Mucosa of stomach (tissue), 1 donor: ENCODE results near the gene CEP104.
A peak's percentile ranks its signal among the peaks of the same experiment; 100 is the strongest.

ENCODE experiments used
- H3K27me3 ChIP-seq: one replicate; pipeline ENCODE4 v1.7.0; 2013; ENCODE audit warnings: mild to moderate bottlenecking, low read length; ENCODE audit not compliant: control insufficient read depth, insufficient read depth
- H3K36me3 ChIP-seq: one replicate; pipeline ENCODE4 v1.7.0; 2013; ENCODE audit warnings: low read length; ENCODE audit not compliant: control insufficient read depth, insufficient read depth
- H3K4me1 ChIP-seq: one replicate; pipeline ENCODE4 v1.7.0; 2013; ENCODE audit warnings: mild to moderate bottlenecking, low read length; ENCODE audit not compliant: control insufficient read depth, insufficient read depth
- H3K4me3 ChIP-seq: one replicate; pipeline ENCODE4 v1.7.0; 2013; ENCODE audit warnings: low read length
- H3K9ac ChIP-seq: one replicate; pipeline ENCODE4 v1.7.0; 2013; ENCODE audit warnings: mild to moderate bottlenecking, low read length, moderate library complexity
- H3K9me3 ChIP-seq: one replicate; pipeline ENCODE4 v1.7.0; 2013; ENCODE audit warnings: mild to moderate bottlenecking, low read length, moderate library complexity; ENCODE audit not compliant: control insufficient read depth
- donor health status: Pancreatic carcinoma.

CEP104 gene

DNA sequence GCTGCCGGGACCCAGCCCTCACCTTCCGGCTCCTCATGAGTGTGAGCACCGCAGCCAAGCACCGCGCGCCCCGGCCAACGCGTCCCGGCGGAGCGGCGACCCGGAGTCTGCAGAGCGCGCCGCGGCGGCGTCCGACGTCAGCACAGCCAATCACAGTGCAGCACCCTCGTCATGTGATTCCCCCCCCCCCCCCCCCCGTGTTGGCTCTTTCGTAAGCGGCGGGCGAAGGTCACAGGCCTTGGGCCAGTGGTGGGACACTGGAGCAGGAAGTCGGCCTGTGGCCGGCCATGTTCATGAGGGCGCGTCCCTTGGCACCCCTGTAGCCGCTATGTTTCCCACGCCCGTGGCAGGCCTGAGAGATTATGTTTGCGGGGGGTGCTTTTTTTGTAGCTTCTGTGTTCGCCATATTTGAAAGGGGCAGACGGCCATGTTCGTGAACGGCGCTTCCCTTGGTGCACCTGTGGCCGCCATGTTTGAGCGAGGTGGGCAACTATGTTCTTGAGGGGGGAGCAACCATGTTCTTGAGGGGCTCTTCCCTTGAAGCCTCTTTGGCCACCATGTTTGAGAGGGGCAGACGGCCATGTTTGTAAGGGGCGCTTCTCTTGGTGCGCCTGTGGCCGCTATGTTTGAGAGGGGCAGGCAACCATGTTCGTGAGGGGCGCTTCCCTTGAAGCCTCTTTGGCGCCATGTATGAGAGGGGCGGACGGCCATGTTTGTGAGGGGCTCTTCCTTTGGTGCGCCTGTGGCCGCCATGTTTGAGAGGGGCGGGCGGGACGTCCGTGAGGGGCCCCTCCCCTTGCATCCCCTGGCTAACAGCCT is 43.3 kb upstream of the CEP104 start, which contains the start of gene C1orf174:
C1orf174 (minus strand) TSS at position 123 of the 819 bp plus-strand sequence; CDS start at position 37, 86 bp downstream.
- H3K4me3 ChIP-seq = peak within 1 kb of the TSS; percentile 94
- no peaks in the 10 kb centered on the region for H3K36me3 ChIP-seq
- peaks cover 14% of the 10 kb centered on the region for H3K4me1 ChIP-seq
- peak within 1 kb of the TSS; percentile 88 for H3K9ac ChIP-seq
- H3K27me3 ChIP-seq = no peaks in the 10 kb centered on the region
- H3K9me3 ChIP-seq = no peaks in the 10 kb centered on the region

DNA sequence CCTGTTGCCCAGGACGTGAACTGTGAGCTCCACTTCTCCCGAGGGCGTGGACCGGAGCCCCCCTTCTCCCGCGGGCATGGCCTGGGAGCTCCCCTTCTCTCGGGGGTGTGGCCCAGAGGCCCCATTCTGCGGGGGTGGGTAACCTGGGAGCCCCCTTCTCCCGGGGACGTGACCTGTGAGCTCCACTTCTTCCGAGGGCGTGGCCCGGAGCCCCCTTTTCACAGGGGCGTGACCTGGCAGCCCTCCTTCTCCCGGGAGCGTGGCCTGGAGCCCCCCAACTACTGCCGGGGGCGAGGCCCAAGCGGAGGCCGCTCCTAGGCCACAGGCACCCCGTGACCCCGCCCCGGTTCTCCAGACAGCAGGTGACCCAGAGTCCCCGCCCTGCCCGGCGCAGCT is 42.7 kb upstream of the CEP104 start:
- peaks cover 14% of the 10 kb centered on the region for H3K4me1 ChIP-seq
- no peaks in the 10 kb centered on the region for H3K9me3 ChIP-seq
- H3K36me3 ChIP-seq = no peaks in the 10 kb centered on the region
- no peaks in the 10 kb centered on the region for H3K27me3 ChIP-seq
- peak overlapping the region; percentile 84 for H3K4me3 ChIP-seq
- H3K9ac ChIP-seq = peak overlapping the region; percentile 88

DNA sequence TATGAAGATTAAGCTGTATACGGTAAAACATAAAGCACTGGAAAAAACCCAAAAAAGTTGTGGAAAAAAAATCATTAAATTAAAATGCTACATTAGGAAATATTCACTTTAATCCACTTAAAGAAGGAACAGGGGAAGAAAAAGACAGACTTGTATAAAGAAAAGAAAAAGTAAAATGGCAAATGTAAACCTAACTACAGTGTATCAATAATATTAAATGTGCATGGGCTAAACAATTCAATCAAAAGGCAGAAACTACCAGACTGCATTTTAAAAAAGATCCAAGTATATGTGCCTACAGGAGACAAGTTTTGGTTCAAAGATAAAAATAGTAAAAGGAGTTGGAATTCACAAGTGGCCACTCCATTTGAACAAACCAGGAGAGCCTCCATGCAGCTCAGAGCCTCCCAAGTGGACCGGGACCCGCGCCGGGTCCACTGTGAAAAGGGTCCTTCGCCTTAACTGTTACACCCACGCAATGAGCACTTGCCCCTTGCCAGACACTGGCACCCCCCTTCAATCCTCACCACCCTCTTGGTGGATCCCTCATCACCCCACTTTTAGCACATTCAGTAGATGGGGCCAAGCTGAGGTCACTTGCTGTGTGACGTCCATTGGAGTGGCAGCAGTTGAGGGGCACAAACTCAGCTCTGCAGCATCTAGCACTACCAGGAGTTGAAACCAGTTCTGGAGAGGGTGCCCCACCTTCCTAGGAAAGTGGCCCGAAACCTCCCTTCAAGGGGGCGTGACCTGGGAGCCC is 42.2 kb upstream of the CEP104 start:
- peak overlapping the region; percentile 84 for H3K4me3 ChIP-seq
- no peaks in the 10 kb centered on the region for H3K36me3 ChIP-seq
- H3K9ac ChIP-seq = peak overlapping the region; percentile 88
- H3K9me3 ChIP-seq = no peaks in the 10 kb centered on the region
- H3K27me3 ChIP-seq = no peaks in the 10 kb centered on the region
- peaks cover 14% of the 10 kb centered on the region for H3K4me1 ChIP-seq

DNA sequence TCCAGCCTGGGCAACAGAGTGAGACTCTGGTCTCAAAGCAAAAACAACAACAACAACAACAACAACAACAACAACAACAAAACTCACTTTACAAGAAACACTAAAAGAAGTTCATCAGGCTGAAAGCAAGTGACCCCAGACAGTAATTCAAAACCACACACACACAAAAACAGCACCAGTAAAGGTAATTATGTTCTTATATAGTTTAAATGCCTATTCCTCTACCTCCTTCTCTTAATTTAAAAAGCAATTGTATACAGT is 41.4 kb upstream of the CEP104 start:
- no peaks in the 10 kb centered on the region for H3K36me3 ChIP-seq
- H3K27me3 ChIP-seq = no peaks in the 10 kb centered on the region
- no peak overlapping the region for H3K4me3 ChIP-seq
- H3K9me3 ChIP-seq = no peaks in the 10 kb centered on the region
- H3K9ac ChIP-seq = no peak overlapping the region
- H3K4me1 ChIP-seq = peaks cover 11% of the 10 kb centered on the region

DNA sequence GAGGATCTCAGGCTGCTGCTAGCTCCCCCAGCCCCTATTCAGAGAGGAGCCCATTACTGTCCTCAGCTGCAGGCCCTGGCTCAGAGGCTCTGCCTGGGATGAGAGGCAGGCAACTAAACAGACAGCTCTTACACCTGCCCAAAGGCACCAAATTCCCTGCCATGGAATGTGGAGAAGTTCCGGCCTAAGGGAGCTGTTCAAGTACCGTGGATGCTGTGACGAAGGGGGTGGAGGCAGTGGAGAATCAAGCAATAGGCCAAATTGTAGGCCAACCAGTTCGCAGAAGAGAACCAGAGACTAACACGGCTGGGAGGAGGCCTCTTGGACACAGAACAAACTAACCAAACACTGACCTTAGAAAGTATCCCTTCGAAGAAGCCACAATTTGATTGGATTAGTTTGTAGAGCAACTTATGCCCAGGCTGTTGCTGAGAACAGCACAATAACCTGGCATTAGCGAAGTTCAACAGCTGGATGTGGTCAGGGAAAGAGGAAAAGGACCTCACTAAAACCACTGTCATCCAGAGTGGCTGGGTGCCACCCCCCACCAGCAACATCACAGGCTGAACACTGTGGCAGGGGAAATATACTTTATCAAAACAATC is 39.5 kb upstream of the CEP104 start:
- H3K36me3 ChIP-seq = no peaks in the 10 kb centered on the region
- no peak overlapping the region for H3K9ac ChIP-seq
- H3K4me3 ChIP-seq = no peak overlapping the region
- peaks cover 5% of the 10 kb centered on the region for H3K4me1 ChIP-seq
- H3K27me3 ChIP-seq = no peaks in the 10 kb centered on the region
- no peaks in the 10 kb centered on the region for H3K9me3 ChIP-seq

DNA sequence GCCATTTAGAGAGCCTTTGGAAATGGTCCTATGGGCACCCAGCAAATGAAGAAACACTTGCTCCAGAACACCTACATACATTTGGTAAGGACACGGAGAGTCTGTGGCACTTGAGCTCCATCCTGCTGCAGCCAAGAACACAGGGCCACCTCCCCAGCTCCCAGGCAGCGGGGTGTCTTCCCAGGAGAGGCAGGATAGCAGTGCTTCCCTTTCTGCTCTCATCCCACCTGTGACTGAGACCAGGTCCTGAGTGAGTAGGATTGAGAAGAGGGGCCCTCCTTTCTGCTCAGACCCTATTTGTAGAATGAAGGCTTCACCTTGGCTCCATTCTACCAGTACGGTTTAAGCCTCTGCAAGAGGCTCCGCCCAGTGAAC is 38.9 kb upstream of the CEP104 start:
- H3K4me3 ChIP-seq = no peak overlapping the region
- H3K9ac ChIP-seq = no peak overlapping the region
- no peaks in the 10 kb centered on the region for H3K9me3 ChIP-seq
- peaks cover 5% of the 10 kb centered on the region for H3K4me1 ChIP-seq
- no peaks in the 10 kb centered on the region for H3K27me3 ChIP-seq
- no peaks in the 10 kb centered on the region for H3K36me3 ChIP-seq

DNA sequence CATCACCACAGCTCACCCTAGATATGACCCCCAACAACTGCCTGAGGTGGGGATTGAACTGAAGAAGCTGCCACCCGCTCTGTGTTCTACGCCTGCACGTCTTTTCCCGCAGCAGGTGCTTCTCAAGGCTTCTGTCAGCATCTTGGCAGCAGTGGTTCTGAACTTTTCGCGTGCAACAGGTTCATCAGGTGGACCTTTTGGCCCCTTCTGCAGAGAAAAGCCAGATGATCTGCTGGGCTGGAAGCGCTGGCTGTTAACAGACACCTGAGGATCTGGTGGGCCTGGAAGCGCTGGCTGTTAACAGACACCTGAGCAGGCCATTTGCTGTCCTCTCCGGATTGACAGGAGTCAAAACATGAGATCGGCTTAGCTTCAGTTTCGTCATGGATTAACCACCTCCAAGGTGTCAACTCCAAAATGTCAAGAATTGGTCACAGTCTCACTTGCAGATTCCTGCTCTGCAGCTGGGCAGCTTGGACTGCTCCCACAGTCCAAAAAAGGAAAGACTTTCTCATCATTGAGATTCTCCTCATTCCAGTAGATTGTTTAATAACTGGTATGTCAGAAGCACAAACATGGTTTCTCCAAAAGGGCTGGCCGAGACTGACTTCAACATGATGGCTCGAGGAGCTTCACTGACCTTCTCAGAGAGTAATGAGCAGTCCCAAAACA is 38.4 kb upstream of the CEP104 start:
- H3K36me3 ChIP-seq = no peaks in the 10 kb centered on the region
- H3K4me3 ChIP-seq = no peak overlapping the region
- peaks cover 5% of the 10 kb centered on the region for H3K4me1 ChIP-seq
- no peaks in the 10 kb centered on the region for H3K9me3 ChIP-seq
- H3K27me3 ChIP-seq = no peaks in the 10 kb centered on the region
- H3K9ac ChIP-seq = no peak overlapping the region

DNA sequence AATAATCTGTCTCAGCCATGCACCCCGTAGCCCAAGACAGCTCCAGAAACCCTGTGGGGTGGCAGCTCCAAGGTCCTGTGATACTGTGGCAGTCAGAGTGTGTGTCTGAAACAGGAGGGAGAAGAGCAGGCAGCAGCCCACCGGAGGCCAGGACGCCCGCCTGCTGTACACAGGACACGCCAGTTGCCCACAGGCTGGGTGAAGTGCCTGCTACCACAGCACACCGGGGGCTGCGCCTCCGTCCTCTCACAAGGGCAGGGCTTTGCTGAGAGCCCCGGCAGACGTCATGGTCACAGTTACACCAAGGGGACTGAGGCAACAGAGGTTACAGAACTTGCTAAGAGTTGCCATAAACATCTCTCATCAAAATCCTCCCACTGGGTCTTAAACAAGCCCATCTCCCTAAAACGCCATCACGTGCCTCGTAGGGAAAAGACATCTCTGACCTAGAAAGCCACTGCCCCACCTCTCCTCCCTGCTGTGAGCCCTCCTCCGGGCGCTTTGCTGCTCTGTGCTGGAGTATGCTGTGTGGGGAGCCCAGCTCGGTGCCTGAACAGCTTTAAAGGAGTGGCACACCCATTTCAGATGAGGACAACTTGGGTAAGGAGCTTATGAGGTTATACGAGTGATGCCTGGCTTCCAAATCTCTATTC is 37.7 kb upstream of the CEP104 start:
- Histone ChIP-seq H3K36me3 (no peaks in the 10 kb centered on the region), H3K4me1 (peaks cover 5% of the 10 kb centered on the region), H3K27me3 (no peaks in the 10 kb centered on the region), H3K9me3 (no peaks in the 10 kb centered on the region), H3K4me3 (no peak overlapping the region), H3K9ac (no peak overlapping the region)

DNA sequence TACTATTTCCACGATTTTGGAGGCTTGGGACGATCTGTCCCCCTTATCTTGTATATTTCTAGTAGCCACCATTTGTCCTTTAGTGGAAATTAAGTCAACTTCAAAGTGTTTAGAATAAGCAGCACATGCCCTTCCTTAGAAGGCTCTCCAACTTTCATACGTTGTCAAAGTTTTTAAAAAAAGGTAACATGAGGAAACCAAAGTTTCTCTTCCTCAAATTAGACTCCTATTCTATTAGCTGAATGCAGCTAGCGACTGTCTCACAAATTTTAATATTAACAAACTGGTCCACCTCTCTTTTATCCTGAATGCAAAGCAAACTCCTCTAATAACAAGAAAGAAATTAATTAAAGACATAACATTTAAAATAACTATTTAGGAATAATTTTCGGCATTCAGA is 36.2 kb upstream of the CEP104 start:
- H3K27me3 ChIP-seq = no peaks in the 10 kb centered on the region
- no peak overlapping the region for H3K9ac ChIP-seq
- H3K9me3 ChIP-seq = no peaks in the 10 kb centered on the region
- H3K36me3 ChIP-seq = no peaks in the 10 kb centered on the region
- H3K4me3 ChIP-seq = no peak overlapping the region
- no peaks in the 10 kb centered on the region for H3K4me1 ChIP-seq

DNA sequence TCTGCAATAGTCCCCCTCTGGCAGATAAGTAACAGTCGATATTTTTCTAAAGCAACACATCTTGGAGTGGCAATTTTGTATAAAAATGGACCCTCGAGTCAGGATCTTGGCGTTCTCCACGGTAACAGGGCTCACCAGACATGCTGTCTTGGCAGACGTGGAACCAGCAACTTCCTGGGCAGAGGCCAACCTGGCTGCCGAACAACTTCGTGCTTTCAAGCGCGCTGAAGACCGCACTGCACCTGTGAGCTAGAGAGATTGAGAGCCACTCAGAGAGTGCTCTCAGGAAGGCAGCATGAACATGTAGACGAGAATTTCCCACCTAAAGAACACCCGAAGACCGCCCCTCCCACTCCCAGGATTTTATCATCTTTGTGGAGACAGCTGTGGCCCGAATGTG is 35.7 kb upstream of the CEP104 start:
- no peaks in the 10 kb centered on the region for H3K9me3 ChIP-seq
- H3K4me3 ChIP-seq = no peak overlapping the region
- H3K4me1 ChIP-seq = no peaks in the 10 kb centered on the region
- no peaks in the 10 kb centered on the region for H3K27me3 ChIP-seq
- H3K9ac ChIP-seq = no peak overlapping the region
- no peaks in the 10 kb centered on the region for H3K36me3 ChIP-seq

DNA sequence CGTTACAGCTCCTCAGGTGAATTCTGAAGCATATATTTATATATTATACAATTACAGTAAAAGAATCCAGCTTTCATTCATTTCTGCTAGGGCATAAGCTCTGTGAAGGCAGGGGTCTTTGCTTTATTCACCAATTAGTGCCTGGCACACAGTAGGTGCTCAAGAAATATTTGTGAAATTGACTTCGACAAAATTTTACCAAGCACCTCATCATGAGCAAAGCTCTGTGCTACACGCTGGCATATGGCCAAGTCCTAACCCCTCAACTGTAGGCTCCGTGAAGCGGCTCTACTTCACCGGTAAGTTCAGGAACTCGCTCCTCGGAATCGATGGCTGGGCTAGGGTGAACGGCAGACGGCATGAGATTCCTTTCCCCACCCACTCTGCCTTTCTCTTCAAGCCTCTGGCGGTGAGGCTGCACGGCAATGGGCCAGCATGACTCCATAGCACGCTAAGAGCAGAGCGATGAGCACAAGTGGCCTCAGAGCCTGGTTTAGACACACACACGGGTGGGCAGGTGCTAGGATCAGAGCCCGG is 34.4 kb upstream of the CEP104 start:
- Histone ChIP-seq H3K36me3 (peaks cover 7% of the 10 kb centered on the region), H3K27me3 (no peaks in the 10 kb centered on the region), H3K9me3 (no peaks in the 10 kb centered on the region), H3K9ac (no peak overlapping the region), H3K4me3 (no peak overlapping the region), H3K4me1 (no peaks in the 10 kb centered on the region)
